Activated naive CD8-positive, alpha-beta T cell treated with anti-CD3 and anti-CD28 coated beads, Interleukin-2, amount 10 ng/mL, durations not matched to agents 7 days and 5 days (primary cell): Measurements from ENCODE around the gene SPATC1L. TPM values are rescaled to one million over a fixed set of nuclear protein-coding genes. Genes with fewer than 3 reads are reported as not detected.
"Not testable (repeated sequence)": the region's sequence is repeated elsewhere in the genome, so short reads cannot be mapped to it uniquely, and the experiment has no call there.

Experiments
- ATAC-seq: fragments of 150-1000 bp; cut with Tn5 transposase; one replicate; pipeline ENCODE4 v1.10.0; 2021; ENCODE audit warnings: low read depth, moderate library complexity
- POLR2A ChIA-PET: fragments of 350-600 bp; sonication (Branson Sonifier 250); formaldehyde crosslinking; loops from one replicate; lab custom pipeline; 2021; ENCODE audit warnings: antibody characterized with exemption; lab: Charles Lee
- DNase-seq: peaks from one replicate; pipeline ENCODE4 v3.0.0; 2021
- H3K27ac Mint-ChIP-seq: one replicate; pipeline ENCODE4 v1.8.0; 2022; ENCODE audit warnings: mild to moderate bottlenecking, mixed read lengths
- H3K27me3 Mint-ChIP-seq: one replicate; pipeline ENCODE4 v1.8.0; 2022; ENCODE audit warnings: mild to moderate bottlenecking, moderate library complexity, mixed read lengths
- H3K36me3 Mint-ChIP-seq: one replicate; pipeline ENCODE4 v1.8.0; 2021; ENCODE audit warnings: mild to moderate bottlenecking, mixed read lengths
- H3K4me1 Mint-ChIP-seq: one replicate; pipeline ENCODE4 v1.8.0; 2021; ENCODE audit warnings: mixed read lengths
- H3K4me3 Mint-ChIP-seq: one replicate; pipeline ENCODE4 v1.8.0; 2022; ENCODE audit warnings: mild to moderate bottlenecking, moderate library complexity, mixed read lengths
- H3K9me3 Mint-ChIP-seq: one replicate; pipeline ENCODE4 v1.8.0; 2021; ENCODE audit warnings: mixed read lengths
- total RNA-seq, 2 experiments: library from RNA; stranded (reverse); gene quantifications; one replicate each; pipeline ENCODE4 v1.2.3, GENCODE V29; 2021

SPATC1L gene
- total RNA-seq, 2 experiments from 2014 or later = 7.6 to 8.9 TPM

- Mint-ChIP-seq H3K9me3 (no peaks in the 10 kb centered on the region), H3K27ac (no peak overlapping the region), H3K36me3 (no peaks in the 10 kb centered on the region), H3K4me3 (no peak overlapping the region), H3K27me3 (no peaks in the 10 kb centered on the region), H3K4me1 (peaks cover 13% of the 10 kb centered on the region)
- DNase-seq = no peak
- POLR2A ChIA-PET = interaction anchor here (0.6 kb wide), 1 partner anchor 21 kb away, joined by 4 read pairs; no protein-coding TSS in a partner anchor
- ATAC-seq = no peak
These were observed 37.4 kb downstream of the SPATC1L start for GRCh38 chr21:46146856-46147255.

- ATAC-seq (no peak), DNase-seq (no peak)
- Mint-ChIP-seq H3K4me1 (peaks cover 15% of the 10 kb centered on the region), H3K27ac (peak overlapping the region; percentile 74), H3K36me3 (no peaks in the 10 kb centered on the region), H3K9me3 (no peaks in the 10 kb centered on the region), H3K27me3 (no peaks in the 10 kb centered on the region), H3K4me3 (no peak overlapping the region)
- POLR2A ChIA-PET = no interaction called here
These were observed 38.2 kb downstream of the SPATC1L start for GRCh38 chr21:46145840-46146691.

- DNase-seq = no peak
These were observed 39.0 kb downstream of the SPATC1L start for GRCh38 chr21:46145159-46145839.

GRCh38 chr21:46144464-46145070, 39.7 kb downstream of the SPATC1L start:
- H3K27me3 Mint-ChIP-seq = no peaks in the 10 kb centered on the region
- H3K9me3 Mint-ChIP-seq = no peaks in the 10 kb centered on the region
- POLR2A ChIA-PET = interaction anchor here (1.4 kb wide), 2 partner anchors 85 to 178 kb away, joined by 4 read pairs; partner anchors contain the start of gene LSS

More at GRCh38 chr21:46145159-46145839, 39.0 kb downstream of the SPATC1L start:
- Mint-ChIP-seq H3K27me3 (no peaks in the 10 kb centered on the region), H3K36me3 (no peaks in the 10 kb centered on the region), H3K4me3 (no peak overlapping the region), H3K4me1 (peaks cover 15% of the 10 kb centered on the region), H3K27ac (no peak overlapping the region), H3K9me3 (no peaks in the 10 kb centered on the region)
- ATAC-seq = no peak
- POLR2A ChIA-PET = no interaction called here

GRCh38 chr21:46142582-46143473, 41.4 kb downstream of the SPATC1L start:
- Mint-ChIP-seq H3K27ac (no peak overlapping the region), H3K4me1 (peaks cover 15% of the 10 kb centered on the region), H3K4me3 (no peak overlapping the region), H3K27me3 (no peaks in the 10 kb centered on the region), H3K36me3 (no peaks in the 10 kb centered on the region), H3K9me3 (no peaks in the 10 kb centered on the region)
- POLR2A ChIA-PET = interaction anchor here (1.0 to 1.6 kb wide), 6 partner anchors 86 to 316 kb away, joined by 3 to 6 read pairs (median 4); partner anchors contain the start of genes DIP2A and LSS
- ATAC-seq (no peak), DNase-seq (no peak)

More at GRCh38 chr21:46144464-46145070, 39.7 kb downstream of the SPATC1L start:
- H3K4me1 Mint-ChIP-seq = peaks cover 15% of the 10 kb centered on the region
- H3K27ac Mint-ChIP-seq = peak overlapping the region; percentile 87
- no peak for ATAC-seq
- no peak for DNase-seq
- H3K4me3 Mint-ChIP-seq = peak overlapping the region; percentile 47
- H3K36me3 Mint-ChIP-seq = no peaks in the 10 kb centered on the region

GRCh38 chr21:46141767-46142581, 42.3 kb downstream of the SPATC1L start:
- POLR2A ChIA-PET = no interaction called here
- H3K9me3 Mint-ChIP-seq = no peaks in the 10 kb centered on the region
- H3K4me1 Mint-ChIP-seq = peaks cover 15% of the 10 kb centered on the region
- ATAC-seq (no peak), DNase-seq (no peak)
- no peak overlapping the region for H3K4me3 Mint-ChIP-seq
- H3K27me3 Mint-ChIP-seq = no peaks in the 10 kb centered on the region
- H3K36me3 Mint-ChIP-seq = no peaks in the 10 kb centered on the region
- no peak overlapping the region for H3K27ac Mint-ChIP-seq

- H3K4me1 Mint-ChIP-seq = peaks cover 15% of the 10 kb centered on the region
- DNase-seq, ATAC-seq, H3K27me3 Mint-ChIP-seq, POLR2A ChIA-PET, H3K4me3 Mint-ChIP-seq, H3K9me3 Mint-ChIP-seq, H3K36me3 Mint-ChIP-seq, H3K27ac Mint-ChIP-seq: not testable (repeated sequence)
These were observed 43.8 kb downstream of the SPATC1L start for GRCh38 chr21:46140352-46141003.

- H3K27me3 Mint-ChIP-seq = no peaks in the 10 kb centered on the region
- POLR2A ChIA-PET = no interaction called here
- H3K4me3 Mint-ChIP-seq = no peak overlapping the region
- peaks cover 13% of the 10 kb centered on the region for H3K4me1 Mint-ChIP-seq
- DNase-seq = no peak
- H3K9me3 Mint-ChIP-seq = no peaks in the 10 kb centered on the region
- no peak overlapping the region for H3K27ac Mint-ChIP-seq
- H3K36me3 Mint-ChIP-seq = no peaks in the 10 kb centered on the region
- ATAC-seq = no peak
These were observed 44.6 kb downstream of the SPATC1L start for GRCh38 chr21:46139686-46140085.

GRCh38 chr21:46138383-46138970, 45.8 kb downstream of the SPATC1L start:
- H3K4me3 Mint-ChIP-seq = no peak overlapping the region
- H3K27ac Mint-ChIP-seq = no peak overlapping the region
- no peaks in the 10 kb centered on the region for H3K27me3 Mint-ChIP-seq
- no peaks in the 10 kb centered on the region for H3K9me3 Mint-ChIP-seq
- POLR2A ChIA-PET = interaction anchor here (0.6 kb wide), 1 partner anchor 161 kb away, joined by 5 read pairs; no protein-coding TSS in a partner anchor
- no peaks in the 10 kb centered on the region for H3K36me3 Mint-ChIP-seq
- no peak for DNase-seq
- ATAC-seq = no peak
- H3K4me1 Mint-ChIP-seq = peaks cover 6% of the 10 kb centered on the region

- Mint-ChIP-seq H3K36me3 (no peaks in the 10 kb centered on the region), H3K27ac (no peak overlapping the region), H3K4me3 (no peak overlapping the region), H3K4me1 (peaks cover 5% of the 10 kb centered on the region), H3K27me3 (no peaks in the 10 kb centered on the region), H3K9me3 (no peaks in the 10 kb centered on the region)
- POLR2A ChIA-PET = interaction anchor here (0.6 kb wide), 1 partner anchor 161 kb away, joined by 5 read pairs; no protein-coding TSS in a partner anchor
- ATAC-seq (no peak), DNase-seq (no peak)
These were observed 46.4 kb downstream of the SPATC1L start for GRCh38 chr21:46137908-46138307.

GRCh38 chr21:46136739-46137349, 47.4 kb downstream of the SPATC1L start:
- POLR2A ChIA-PET = no interaction called here
- Mint-ChIP-seq H3K9me3 (no peaks in the 10 kb centered on the region), H3K4me3 (no peak overlapping the region), H3K27ac (no peak overlapping the region), H3K36me3 (no peaks in the 10 kb centered on the region), H3K4me1 (peaks cover 2% of the 10 kb centered on the region), H3K27me3 (no peaks in the 10 kb centered on the region)
- ATAC-seq = no peak
- DNase-seq = no peak
